ENCODE measurements around the gene TMEM186.

DNA sequence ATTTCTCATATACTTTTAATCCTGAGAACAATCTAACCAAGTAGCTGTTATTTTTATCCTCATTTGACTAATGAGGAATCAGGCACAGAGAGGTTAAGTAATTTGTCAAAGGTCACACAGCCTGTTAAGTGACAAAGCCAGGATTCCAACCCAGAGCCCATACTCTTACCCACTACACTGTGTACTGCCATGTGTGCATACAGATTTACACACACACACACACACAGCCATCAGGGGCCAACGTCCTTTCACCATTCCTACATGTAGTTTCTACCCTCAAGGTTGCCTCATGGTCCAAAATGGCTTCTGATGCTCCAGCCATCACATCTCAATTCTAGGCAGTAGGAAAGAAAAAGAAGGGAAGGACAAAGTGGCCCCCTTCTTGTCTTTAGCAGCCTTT lies 22.1 kb downstream of the TMEM186 start:
- no peak for TF ChIP-seq EZH2phosphoT487 (conservative IDR thresholded peaks at IDR 0.05; ENCODE audit: low read length)
- no peak for TF ChIP-seq CTCF (IDR thresholded peaks at IDR 0.05; ENCODE audit: insufficient read depth, low read length, poor library complexity, severe bottlenecking)
